NB4 (cell line): ENCODE results near the gene NFATC2.

Experiments used
- CTCF ChIP-seq: IDR thresholded peaks from one replicate; pipeline ENCODE4 v1.5.1; 2012; ENCODE audit warnings: low read depth, low read length
- POLR2A ChIP-seq: IDR thresholded peaks from 2 replicates; pipeline ENCODE4 v1.6.1; 2011; ENCODE audit warnings: mild to moderate bottlenecking; ENCODE audit not compliant: insufficient read length; ENCODE audit errors: extremely low read depth
- TF ChIP-seq, protein P1 (sequence below): IDR thresholded peaks from 2 replicates; pipeline ENCODE4 v1.6.1; 2011; ENCODE audit warnings: low read depth, low read length

DNA sequence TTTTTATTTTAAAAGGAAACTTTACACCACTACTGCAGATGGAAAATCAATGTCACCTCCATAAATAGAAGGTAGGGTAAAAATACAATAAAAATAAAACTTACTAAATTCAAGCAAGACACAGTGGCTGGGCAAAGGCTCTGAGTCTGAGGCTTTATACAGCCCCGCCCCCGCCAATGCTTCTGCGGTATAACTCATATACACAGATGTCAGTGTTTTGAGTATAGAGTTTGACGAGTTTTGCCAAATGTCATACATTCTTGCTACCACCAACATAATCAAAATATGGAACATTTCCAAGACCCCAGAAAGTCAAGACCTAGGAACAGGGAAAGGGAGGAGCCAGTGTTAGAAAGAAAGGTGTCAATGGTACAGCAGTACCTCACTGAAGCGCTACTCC lies 12.8 kb downstream of the NFATC2 start:
- no peak for TF ChIP-seq POLR2A
- TF ChIP-seq CTCF: no peak
- TF ChIP-seq, protein P1, sequence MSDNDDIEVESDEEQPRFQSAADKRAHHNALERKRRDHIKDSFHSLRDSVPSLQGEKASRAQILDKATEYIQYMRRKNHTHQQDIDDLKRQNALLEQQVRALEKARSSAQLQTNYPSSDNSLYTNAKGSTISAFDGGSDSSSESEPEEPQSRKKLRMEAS: no peak
